Ecto neural progenitor cell (in vitro differentiated cells): ENCODE measurements around the gene TNK1.
A peak's percentile ranks its signal among the peaks of the same experiment; 100 is the strongest.

Experiments
- DNase-seq: peaks from one replicate; pipeline ENCODE4 v3.0.0-alpha.2; 2018; ENCODE audit warnings: low spot score

TNK1 gene

DNA sequence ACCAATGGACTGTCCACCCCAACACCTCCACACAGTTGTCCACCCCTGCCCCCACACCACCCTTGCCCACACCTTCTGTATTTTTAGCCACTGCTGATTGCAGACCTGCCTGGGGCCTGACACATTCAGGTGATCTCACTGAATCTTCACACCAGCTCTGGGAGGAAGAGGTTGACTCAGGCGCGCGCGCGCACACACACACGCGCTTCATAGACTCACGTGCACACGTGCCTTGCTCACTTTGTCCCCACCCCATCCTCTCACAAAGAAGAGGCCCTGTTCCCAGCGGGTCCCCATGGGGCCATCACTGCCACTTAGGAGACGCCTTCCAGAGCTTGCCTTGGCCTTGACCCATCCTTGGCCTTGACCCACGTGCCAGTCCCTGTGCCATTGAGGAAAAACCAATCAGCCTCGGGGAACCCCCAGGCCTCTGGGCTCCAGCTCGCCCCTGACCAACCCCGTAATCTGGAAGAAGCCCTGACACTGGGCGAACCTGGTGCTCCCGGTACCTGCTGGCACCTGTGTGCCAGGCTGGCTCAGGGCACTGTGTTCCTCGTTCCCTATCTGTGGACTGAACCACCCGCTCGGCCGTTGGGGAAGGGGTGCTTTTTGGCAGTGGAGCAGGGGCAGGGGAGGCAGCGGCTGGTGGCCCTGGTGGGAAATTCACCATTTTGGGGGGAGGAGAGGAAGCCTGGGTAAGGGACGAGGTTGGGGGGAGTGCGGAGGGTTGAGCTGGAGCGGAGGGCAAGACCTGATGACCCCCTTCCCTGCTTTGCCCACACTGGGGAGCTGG lies 29.9 kb downstream of the TNK1 start:
- DNase-seq, result no peak

DNA sequence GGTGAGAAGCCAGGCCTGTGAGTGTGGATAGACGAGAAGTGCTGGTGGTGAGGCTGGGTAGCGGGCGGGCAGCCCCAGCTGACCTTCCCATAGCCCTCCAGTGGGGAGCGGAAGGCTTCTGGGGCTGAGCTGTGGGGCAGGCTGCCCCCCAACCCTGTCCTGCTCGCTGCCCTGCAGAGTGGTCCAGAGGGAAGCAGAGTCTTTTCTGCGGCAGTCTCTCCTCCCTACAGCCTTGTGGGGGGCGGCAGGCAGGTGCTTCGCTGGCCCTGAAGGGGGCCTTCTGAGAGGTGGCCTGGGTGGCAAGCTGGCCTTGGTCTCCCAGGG lies 30.5 kb downstream of the TNK1 start:
- no peak for DNase-seq

DNA sequence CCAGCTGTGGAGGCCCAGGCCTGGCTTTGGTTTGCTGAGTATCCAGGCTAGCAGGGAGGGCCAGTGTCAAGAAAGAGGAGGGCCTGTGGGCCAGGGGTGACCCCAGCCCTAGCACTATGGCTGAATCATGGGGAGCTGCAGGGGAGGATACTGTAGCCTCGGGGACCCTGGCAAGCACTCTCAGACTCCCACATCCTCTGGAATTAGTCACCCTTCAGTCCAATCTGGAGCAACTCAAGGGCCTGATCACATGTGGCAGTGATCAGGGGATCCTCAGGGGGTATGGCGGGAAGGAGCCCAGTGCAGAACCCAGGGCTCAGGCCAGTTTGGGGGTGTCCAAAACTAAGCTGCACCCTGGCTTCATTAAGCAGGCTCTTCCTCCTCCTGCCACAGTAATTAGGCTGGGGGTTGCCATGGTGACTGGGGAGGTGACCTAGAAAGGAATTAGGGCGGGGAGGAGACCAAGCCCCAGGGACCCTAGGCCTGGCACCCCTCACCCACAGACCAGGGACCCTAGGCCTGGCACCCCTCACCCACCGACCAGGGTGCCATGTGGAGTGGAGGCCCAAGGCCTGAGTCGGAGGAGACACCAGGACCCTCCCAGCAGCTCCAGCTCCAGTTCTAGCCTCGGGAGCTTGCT lies 32.6 kb downstream of the TNK1 start:
- no peak for DNase-seq

DNA sequence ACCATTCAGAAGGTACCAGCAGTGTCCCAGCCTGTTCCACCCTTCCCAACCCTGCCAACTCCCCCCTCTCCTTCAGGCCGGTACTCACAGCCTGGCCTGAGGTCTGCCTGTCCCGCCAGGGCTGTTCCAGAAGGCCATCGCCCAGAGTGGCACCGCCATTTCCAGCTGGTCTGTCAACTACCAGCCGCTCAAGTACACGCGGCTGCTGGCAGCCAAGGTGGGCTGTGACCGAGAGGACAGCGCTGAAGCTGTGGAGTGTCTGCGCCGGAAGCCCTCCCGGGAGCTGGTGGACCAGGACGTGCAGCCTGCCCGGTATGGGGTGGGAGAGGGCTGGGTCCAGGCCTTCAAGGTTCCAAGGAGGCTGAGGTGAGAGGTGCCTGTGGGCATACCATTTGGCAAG lies 33.9 kb downstream of the TNK1 start:
- DNase-seq, result no peak

DNA sequence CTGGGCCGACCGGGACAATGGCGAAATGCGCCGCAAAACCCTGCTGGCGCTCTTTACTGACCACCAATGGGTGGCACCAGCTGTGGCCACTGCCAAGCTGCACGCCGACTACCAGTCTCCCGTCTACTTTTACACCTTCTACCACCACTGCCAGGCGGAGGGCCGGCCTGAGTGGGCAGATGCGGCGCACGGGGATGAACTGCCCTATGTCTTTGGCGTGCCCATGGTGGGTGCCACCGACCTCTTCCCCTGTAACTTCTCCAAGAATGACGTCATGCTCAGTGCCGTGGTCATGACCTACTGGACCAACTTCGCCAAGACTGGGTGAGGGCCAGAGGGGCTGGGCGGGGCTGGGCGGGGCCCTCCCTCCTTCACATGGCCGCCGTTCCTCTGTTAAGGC lies 34.9 kb downstream of the TNK1 start:
- DNase-seq, result no peak

DNA sequence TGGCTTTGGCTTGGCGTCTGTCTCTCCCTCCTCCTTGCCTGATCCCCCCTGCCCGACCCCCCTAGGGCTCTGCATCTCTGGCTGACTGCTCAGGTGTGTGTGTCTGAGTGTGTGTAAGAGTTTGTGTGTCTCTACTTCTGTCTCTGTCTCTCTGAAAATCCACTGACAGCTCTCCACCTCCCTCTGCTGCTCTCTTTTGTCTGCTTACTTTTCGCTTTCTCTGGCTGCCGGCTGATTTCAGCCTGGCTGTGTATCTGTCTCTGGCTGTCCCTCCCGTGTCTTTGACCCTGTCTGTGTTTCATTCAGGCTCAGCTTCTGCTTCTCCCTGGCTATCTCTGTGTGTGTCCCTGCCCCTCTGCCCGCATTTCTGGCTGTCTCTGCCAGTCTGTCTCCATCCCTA lies 35.4 kb downstream of the TNK1 start:
- DNase-seq, result no peak

DNA sequence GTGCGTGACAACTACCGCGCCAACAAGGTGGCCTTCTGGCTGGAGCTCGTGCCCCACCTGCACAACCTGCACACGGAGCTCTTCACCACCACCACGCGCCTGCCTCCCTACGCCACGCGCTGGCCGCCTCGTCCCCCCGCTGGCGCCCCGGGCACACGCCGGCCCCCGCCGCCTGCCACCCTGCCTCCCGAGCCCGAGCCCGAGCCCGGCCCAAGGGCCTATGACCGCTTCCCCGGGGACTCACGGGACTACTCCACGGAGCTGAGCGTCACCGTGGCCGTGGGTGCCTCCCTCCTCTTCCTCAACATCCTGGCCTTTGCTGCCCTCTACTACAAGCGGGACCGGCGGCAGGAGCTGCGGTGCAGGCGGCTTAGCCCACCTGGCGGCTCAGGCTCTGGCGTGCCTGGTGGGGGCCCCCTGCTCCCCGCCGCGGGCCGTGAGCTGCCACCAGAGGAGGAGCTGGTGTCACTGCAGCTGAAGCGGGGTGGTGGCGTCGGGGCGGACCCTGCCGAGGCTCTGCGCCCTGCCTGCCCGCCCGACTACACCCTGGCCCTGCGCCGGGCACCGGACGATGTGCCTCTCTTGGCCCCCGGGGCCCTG lies 36.3 kb downstream of the TNK1 start:
- DNase-seq, result no peak

DNA sequence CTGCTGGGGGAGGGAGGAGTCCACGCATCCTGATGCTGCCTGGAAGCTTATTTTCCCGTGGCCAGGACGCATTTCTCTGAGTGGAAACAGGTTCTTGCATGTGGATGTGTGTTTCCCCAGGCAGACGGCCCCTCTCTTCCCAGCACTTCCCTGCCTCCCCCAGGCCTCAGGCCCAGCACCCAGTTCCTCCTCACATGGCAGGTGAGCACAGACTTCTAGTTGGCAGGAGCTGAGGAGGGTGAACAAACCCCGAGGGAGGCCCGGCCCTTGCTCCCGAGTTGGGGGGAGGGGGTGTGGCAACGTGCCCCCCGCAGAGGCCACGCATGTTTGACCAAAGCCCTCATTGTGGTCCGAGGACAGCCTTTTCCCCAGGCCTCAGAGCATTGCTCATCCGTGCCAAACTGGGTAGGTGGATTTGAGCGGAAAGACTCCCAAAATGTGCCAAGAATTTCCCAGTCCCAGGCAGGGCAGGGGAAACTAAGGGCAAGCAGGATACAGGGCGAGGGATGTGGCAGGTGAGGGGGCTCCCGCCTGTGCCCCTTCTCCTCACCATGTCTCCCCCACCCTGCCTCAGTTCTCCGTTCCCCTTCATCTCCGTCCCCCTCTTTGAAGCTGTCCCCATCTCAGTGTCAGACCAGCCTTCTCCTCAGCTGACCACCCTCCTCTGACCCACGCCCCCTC lies 37.7 kb downstream of the TNK1 start:
- DNase-seq, result no peak

DNA sequence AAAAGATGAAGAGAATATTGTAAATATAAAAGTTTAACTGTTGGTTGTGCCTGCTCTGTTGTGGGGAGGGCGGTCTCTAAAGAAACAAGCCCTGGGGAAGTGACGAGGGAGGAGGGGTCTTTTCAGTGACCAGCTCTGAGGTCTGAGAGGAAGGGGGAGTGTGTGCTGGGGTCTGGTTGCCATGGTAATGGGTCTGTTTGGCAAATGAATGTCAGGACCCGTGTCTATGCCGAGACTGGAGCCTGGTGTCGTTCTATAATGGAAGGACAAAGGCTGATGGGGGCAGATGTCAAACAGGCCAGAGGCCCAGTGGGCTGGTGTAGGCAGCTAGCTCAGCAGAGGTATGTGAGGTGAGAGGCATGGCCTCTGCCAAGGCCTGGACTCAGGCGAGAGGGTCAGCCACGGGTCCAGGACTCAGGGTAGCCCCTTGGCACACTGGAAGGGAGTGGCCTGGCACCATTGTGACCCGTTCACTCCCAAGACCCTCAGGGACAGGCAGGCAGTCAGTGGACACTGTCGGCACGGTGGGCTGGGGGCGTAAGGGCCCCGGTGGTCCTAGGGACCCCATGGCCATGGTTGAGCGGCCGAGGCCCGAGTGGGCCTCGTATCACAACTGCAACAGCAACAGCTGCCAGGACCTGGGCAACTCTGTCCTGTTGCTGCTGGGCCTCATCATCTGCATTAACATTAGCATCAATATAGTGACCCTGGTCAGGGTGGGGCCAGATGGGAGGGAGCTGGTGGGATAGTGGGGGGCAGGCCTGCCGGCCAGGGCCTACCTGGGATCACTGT lies 39.1 kb downstream of the TNK1 start, which contains the start of gene SPEM1:
Gene SPEM1 (plus strand): TSS at position 506 of the 792 bp plus-strand sequence. CDS start 61 bp downstream, at position 567.
- DNase-seq, result peak; percentile 77

DNA sequence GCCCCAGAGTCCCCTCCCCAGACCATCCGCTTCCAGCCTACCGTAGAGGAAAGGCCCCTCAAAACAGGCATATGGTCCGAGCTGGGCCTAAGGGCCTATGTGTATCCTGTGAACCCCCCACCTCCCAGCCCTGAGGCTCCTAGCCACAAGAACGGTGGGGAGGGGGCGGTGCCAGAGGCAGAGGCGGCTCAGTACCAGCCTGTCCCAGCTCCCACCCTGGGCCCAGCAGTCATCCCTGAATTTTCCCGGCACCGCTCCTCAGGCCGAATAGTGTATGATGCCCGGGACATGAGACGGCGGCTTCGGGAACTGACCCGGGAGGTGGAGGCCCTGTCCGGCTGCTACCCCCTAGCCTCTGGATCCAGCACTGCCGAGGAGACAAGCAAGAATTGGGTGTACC lies 40.3 kb downstream of the TNK1 start:
- DNase-seq, result no peak

DNA sequence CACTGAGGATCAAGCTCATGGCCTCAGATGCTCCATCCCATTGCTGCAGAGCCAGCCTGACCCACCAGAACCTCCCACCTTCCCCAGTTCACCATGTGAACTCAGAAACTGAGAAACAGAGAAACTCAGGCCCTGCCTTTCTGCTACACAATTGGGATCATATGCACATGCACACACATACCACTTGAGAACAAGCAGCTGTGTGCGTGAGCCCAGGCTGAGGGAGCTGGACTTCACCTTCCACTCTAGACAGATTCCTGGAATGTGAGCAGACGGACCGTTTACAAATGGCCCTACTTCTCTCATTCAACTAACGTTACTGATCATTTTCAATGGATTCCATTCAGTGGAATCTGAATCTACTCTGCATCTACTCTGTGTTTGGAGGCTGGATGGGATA lies 42.8 kb downstream of the TNK1 start:
- DNase-seq, result no peak

DNA sequence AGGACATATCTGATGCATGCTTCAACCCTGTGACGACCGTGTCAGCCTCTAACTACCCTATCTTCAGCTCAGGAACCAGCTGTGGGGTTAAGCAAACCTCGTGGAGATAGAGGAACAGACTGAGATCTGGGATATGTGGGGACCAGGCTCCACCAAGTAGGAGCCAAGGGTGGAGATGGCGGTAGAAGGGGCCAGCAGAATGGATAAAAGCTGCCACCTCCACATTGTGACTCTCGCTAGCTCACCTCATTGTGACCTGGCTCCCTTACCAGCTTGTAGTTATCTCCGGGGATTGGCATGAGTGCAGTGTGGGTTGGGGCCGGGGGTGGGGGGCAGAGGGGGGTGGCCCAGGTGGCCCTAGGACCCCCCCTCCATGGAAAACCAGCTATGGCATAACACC lies 44.4 kb downstream of the TNK1 start, which contains the start of gene SPEM2:
Gene SPEM2 (plus strand): TSS at position 301 of the 400 bp plus-strand sequence. CDS start 73 bp downstream, at position 374.
- no peak for DNase-seq

DNA sequence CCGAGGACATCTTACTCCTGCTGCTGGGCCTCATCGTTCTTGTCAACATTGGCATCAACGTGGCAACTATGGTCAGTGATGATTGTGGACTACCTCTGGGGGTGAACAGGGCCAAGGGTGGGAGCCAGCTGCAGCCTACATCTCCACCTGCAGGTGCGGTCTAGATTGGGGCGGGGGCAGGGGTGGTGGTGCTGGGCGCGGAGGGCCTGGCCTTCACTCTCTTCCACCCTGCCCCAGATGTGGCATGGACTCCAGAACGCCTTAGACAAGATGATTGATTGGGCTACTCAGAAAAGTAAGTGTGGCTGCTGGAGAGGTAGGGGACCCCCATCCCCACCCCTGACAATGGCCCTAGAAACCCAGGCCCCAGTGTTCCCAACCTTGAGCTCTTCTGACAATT lies 44.9 kb downstream of the TNK1 start:
- no peak for DNase-seq

DNA sequence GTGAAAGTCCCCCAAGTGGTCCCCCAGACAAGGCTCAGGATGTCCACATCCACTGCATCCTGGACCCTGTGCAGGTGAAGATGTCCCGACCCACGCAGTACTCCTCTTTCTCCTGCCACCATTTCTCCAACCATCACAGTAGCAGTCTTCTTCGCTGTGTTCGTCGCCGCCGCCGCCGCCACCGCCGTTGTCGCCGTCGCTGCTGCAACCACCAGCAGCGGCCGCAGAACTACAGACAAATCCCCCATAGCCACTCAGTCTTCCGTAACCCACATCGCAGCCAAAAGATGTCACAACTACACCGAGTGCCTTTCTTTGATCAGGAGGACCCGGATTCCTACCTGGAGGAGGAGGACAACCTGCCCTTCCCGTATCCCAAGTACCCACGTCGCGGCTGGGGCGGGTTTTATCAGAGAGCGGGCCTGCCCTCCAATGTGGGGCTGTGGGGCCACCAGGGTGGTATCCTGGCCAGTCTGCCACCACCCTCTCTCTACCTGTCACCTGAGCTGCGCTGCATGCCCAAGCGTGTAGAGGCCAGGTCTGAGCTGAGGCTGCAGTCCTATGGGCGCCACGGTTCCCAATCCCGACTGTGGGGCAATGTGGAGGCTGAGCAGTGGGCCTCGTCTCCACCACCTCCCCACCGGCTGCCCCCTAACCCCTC lies 45.4 kb downstream of the TNK1 start:
- DNase-seq, result no peak

DNA sequence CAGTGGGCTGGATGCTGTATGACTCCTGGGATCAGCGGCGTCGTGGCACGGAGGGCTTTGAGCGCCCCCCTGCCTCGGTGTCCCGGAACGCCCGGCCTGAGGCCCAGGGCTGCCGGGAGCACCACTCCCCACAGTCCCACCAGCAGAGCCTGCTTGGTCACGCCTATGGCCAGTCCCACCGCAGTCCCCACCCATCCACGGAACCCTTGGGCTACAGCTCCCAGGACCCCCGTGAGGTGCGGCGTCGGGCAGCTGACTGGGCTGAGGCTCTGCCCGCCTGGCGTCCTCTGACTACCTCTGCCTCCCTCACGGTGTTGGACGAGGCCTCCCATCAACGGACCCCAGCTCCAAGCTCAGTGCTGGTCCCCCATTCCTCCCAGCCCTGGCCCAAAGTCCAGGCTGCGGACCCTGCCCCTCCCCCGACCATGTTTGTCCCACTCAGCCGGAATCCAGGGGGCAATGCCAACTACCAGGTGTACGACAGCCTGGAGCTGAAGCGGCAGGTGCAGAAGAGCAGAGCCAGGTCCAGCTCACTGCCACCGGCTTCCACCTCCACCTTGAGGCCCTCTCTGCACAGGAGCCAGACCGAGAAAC lies 46.1 kb downstream of the TNK1 start:
- DNase-seq, result no peak

DNA sequence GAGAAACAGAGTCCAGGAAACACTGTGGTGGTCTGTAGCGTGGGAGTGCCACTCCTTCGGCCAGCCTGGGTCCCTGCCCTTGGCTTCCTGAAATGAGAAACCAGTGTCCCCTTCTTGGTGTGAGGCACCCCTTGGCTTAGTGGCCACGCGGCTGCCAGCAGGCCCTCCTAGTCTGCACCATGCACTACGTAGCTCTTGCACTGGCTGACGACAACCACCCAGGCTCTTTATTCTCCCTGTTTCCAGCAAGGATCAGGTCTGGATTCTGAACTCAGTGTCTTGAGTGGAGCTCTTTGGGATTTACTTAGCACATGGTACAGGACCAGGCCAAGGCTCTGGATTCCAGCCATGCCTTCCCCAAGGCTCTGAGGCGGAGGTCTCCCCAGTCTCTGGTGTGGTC lies 46.7 kb downstream of the TNK1 start:
- DNase-seq, result no peak

DNA sequence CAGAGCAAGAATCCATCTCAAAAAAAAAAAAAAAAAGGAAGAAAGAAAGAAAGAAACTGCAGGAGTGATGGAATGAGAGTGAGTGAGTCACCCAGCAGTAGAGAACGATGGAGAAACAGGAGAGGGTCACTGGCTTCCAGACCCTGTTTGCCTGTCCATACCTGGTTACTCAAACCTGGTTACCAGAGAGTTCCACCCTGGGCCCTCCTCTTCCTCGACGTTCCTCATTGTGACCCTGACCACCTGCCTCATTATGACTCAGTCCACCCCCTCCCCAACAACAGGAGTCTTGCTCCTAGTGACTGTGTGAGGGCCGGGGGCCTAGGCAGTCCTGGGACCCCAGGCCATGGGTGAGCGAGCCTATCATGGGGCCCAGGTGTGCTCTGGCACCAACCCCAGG lies 47.7 kb downstream of the TNK1 start, which contains the start of gene SPEM3:
Gene SPEM3 (plus strand): TSS at position 301 of the 400 bp plus-strand sequence. CDS start 46 bp downstream, at position 347.
- no peak for DNase-seq

DNA sequence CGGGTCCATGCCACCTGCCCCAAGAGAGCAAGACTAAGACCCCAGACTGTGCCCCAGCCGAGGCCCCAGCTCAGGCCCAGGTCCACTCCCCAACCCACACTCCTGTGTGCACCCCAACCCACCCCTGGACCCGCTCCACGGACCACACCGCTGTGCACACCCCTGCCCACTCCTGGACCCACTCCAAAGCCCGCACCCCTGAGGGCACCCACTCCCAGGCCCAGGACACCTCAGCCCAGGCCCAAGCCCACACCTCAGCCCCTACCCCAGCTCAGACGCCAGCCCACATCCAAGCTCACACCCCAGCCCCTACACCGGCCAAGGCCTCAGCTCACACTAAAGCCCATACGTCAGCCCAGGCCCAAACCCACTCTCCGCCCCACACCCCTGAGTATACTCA lies 48.8 kb downstream of the TNK1 start:
- DNase-seq, result no peak

DNA sequence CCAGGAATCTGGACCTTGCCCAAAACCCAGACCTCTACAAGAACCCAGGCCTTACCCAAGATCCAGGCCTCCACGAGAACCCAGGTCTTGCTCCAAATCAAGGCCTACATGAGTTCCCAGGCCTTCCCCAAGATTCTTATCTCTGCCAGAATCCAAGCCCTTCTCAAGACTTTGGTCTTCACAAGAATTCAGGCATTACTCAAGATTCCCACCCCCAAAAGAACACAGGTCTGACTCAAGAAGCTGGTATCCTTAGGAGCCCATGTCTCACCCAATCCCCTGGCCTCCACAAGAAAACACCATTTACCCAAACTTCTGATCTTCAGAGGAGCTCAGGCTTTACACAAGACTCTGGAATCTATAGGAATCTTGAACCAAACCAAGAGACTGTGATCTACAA lies 50.3 kb downstream of the TNK1 start:
- no peak for DNase-seq

DNA sequence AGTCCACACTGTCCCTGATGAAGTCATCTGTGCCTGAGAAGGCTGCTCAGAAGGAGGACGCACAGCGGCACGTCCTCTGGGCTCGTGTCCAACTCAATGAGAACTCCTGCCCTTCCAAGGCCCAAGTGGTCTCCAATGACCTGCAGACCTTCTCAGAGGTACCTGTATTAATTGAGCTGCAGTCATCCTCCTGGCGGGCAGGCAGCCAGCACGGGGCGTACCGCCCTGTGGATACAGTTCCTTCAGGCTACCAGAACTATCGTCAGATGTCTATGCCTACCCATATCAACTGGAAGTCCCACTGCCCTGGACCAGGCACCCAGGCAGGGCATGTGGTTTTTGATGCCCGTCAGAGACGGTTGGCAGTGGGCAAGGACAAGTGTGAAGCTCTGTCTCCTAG lies 51.4 kb downstream of the TNK1 start:
- DNase-seq, result no peak
